IMR-90 (cell line): ENCODE results near the gene FHDC1. TPM values are rescaled to one million over a fixed set of nuclear protein-coding genes. Genes with fewer than 3 reads are reported as not detected.

Experiments used
- ATAC-seq: fragments of 200-7000 bp; cut with Tn5 transposase; 2 replicates; pipeline ENCODE4 v1.9.1; 2020; ENCODE audit warnings: low read depth, mild to moderate bottlenecking, moderate library complexity
- BruUV-seq: library from RNA; stranded (reverse); fragments of 400-500 nt; replicated peaks from 2 replicates; lab custom pipeline; 2021; lab: Mats Ljungman, UMichigan
- CTCF ChIA-PET: fragments of 300-600 bp; formaldehyde crosslinking; extraction: SDS; loops from one replicate; lab custom pipeline; 2021; ENCODE audit warnings: antibody characterized with exemption; lab: Yijun Ruan, JAX
- POLR2A ChIA-PET: fragments of 300-600 bp; sonication (Branson Sonifier 250); formaldehyde crosslinking; loops from one replicate; lab custom pipeline; 2022; ENCODE audit warnings: antibody characterized with exemption; ENCODE audit not compliant: unreplicated experiment; lab: Charles Lee
- DNase-seq: peaks from one replicate; pipeline ENCODE4 v3.0.0; 2013
- H2AFZ ChIP-seq: replicated peaks from 2 replicates; pipeline ENCODE3; 2013; ENCODE audit warnings: low read length, mild to moderate bottlenecking; ENCODE audit not compliant: poor library complexity
- H2AK5ac ChIP-seq: 2 replicates; pipeline ENCODE4 v1.6.1; 2013; ENCODE audit warnings: low read depth, low read length, inconsistent platforms
- H2AK9ac ChIP-seq: replicated peaks from 2 replicates; pipeline ENCODE3; 2013; ENCODE audit warnings: mild to moderate bottlenecking, low read depth, low read length, moderate library complexity; ENCODE audit not compliant: poor library complexity
- H2BK120ac ChIP-seq: 2 replicates; pipeline ENCODE4 v1.6.1; 2013; ENCODE audit warnings: low read depth, low read length, inconsistent platforms
- H2BK15ac ChIP-seq: 3 replicates; pipeline ENCODE4 v1.6.1; 2013; ENCODE audit warnings: low read depth, low read length, inconsistent platforms
- H2BK20ac ChIP-seq: 2 replicates; pipeline ENCODE4 v1.6.1; 2013; ENCODE audit warnings: low read depth, mild to moderate bottlenecking, inconsistent platforms, low read length, moderate library complexity
- H2BK5ac ChIP-seq: 2 replicates; pipeline ENCODE4 v1.6.1; 2013; ENCODE audit warnings: mild to moderate bottlenecking, low read depth, low read length, inconsistent platforms; ENCODE audit not compliant: poor library complexity, severe bottlenecking
- H3K14ac ChIP-seq: replicated peaks from 2 replicates; pipeline ENCODE4 v1.6.1; 2013; ENCODE audit warnings: low read depth, low read length, inconsistent platforms
- H3K18ac ChIP-seq: 2 replicates; pipeline ENCODE4 v1.6.1; 2013; ENCODE audit warnings: low read depth, low read length, control low read depth
- H3K23ac ChIP-seq: 2 replicates; pipeline ENCODE4 v1.6.1; 2013; ENCODE audit warnings: low read depth, low read length, inconsistent platforms
- H3K27ac ChIP-seq: 2 replicates; pipeline ENCODE4 v1.5.1; 2013; ENCODE audit warnings: mild to moderate bottlenecking, control low read depth, low read length; ENCODE audit not compliant: insufficient read depth
- H3K27me3 ChIP-seq: 2 replicates; pipeline ENCODE4 v1.6.1; 2013; ENCODE audit warnings: low read length; ENCODE audit not compliant: control insufficient read depth, insufficient read depth
- H3K36me3 ChIP-seq: 2 replicates; pipeline ENCODE4 v1.6.1; 2013; ENCODE audit warnings: low read length, mixed read lengths; ENCODE audit not compliant: control insufficient read depth, insufficient read depth
- H3K4ac ChIP-seq: 2 replicates; pipeline ENCODE4 v1.6.1; 2013; ENCODE audit warnings: low read depth, low read length, inconsistent platforms
- H3K4me1 ChIP-seq: 2 replicates; pipeline ENCODE4 v1.6.1; 2013; ENCODE audit warnings: low read length, mixed read lengths; ENCODE audit not compliant: control insufficient read depth, insufficient read depth
- H3K4me2 ChIP-seq: 2 replicates; pipeline ENCODE4 v1.6.1; 2013; ENCODE audit warnings: low read depth, mild to moderate bottlenecking, control low read depth, low read length, moderate library complexity
- H3K4me3 ChIP-seq: 2 replicates; pipeline ENCODE4 v1.5.1; 2013; ENCODE audit warnings: low read depth, mild to moderate bottlenecking, control low read depth, low read length, moderate library complexity; ENCODE audit not compliant: insufficient read depth
- H3K56ac ChIP-seq: 2 replicates; pipeline ENCODE4 v1.6.1; 2013; ENCODE audit warnings: low read length, inconsistent platforms; ENCODE audit not compliant: insufficient read depth; ENCODE audit errors: extremely low read depth
- H3K79me1 ChIP-seq, 2 experiments: 2 replicates each; pipeline ENCODE4 v1.6.1; 2013; ENCODE audit warnings: low read length in 2 of 2, inconsistent platforms in 1 of 2, low read depth in 1 of 2
- H3K9ac ChIP-seq: 2 replicates; pipeline ENCODE4 v1.6.1; 2013; ENCODE audit warnings: low read depth, low read length, control low read depth
- H3K9me1 ChIP-seq: 2 replicates; pipeline ENCODE4 v1.6.1; 2013; ENCODE audit warnings: low read length, inconsistent platforms; ENCODE audit not compliant: insufficient read depth
- H3K9me3 ChIP-seq: 2 replicates; pipeline ENCODE4 v1.6.1; 2013; ENCODE audit warnings: low read length; ENCODE audit not compliant: control insufficient read depth, insufficient read depth
- H4K20me1 ChIP-seq: 2 replicates; pipeline ENCODE4 v1.6.1; 2013; ENCODE audit warnings: low read length, inconsistent platforms; ENCODE audit not compliant: insufficient read depth
- H4K5ac ChIP-seq: 2 replicates; pipeline ENCODE4 v1.6.1; 2013; ENCODE audit warnings: mild to moderate bottlenecking, low read depth, low read length, control low read depth
- H4K8ac ChIP-seq, 2 experiments: 2 replicates each; pipeline ENCODE4 v1.6.1; 2013; ENCODE audit warnings: low read depth in 2 of 2, low read length in 2 of 2, control low read depth in 1 of 2, inconsistent platforms in 1 of 2
- H4K91ac ChIP-seq: 2 replicates; pipeline ENCODE4 v1.6.1; 2013; ENCODE audit warnings: low read depth, low read length, inconsistent platforms; ENCODE audit not compliant: insufficient read depth
- BHLHE40 ChIP-seq: fragments of 150-350 bp; IDR thresholded peaks from 2 replicates; pipeline ENCODE4 v1.6.1; 2016; ENCODE audit warnings: mild to moderate bottlenecking, low read depth, low read length
- CEBPB ChIP-seq: IDR thresholded peaks from 2 replicates; pipeline ENCODE4 v1.6.1; 2012; ENCODE audit warnings: low read depth, low read length, improper control_type of control experiment
- CHD1 ChIP-seq: IDR thresholded peaks from 2 replicates; pipeline ENCODE4 v1.6.1; 2012; ENCODE audit warnings: low read depth, low read length, improper control_type of control experiment
- FOS ChIP-seq: fragments of 150-350 bp; IDR thresholded peaks from 2 replicates; pipeline ENCODE4 v1.6.1; 2016; ENCODE audit warnings: low read depth, low read length
- MAFK ChIP-seq: IDR thresholded peaks from 2 replicates; pipeline ENCODE4 v1.6.1; 2012; ENCODE audit warnings: low read depth, low read length, improper control_type of control experiment
- MAZ ChIP-seq: IDR thresholded peaks from 2 replicates; pipeline ENCODE4 v1.6.1; 2012; ENCODE audit warnings: low read depth, mild to moderate bottlenecking, low read length, improper control_type of control experiment, moderate library complexity, borderline replicate concordance
- MXI1 ChIP-seq: IDR thresholded peaks from 2 replicates; pipeline ENCODE4 v1.6.1; 2012; ENCODE audit warnings: low read depth, mild to moderate bottlenecking, low read length, moderate library complexity, borderline replicate concordance
- NFE2L2 ChIP-seq: fragments of 150-350 bp; IDR thresholded peaks from 2 replicates; pipeline ENCODE4 v1.6.1; 2016; ENCODE audit warnings: low read depth, mild to moderate bottlenecking, low read length
- POLR2A ChIP-seq: IDR thresholded peaks from 2 replicates; pipeline ENCODE4 v1.6.1; 2012; ENCODE audit warnings: mild to moderate bottlenecking, low read depth, low read length
- RAD21 ChIP-seq: IDR thresholded peaks from 2 replicates; pipeline ENCODE4 v1.6.1; 2012; ENCODE audit warnings: low read length, improper control_type of control experiment
- RCOR1 ChIP-seq: IDR thresholded peaks from 2 replicates; pipeline ENCODE4 v1.6.1; 2012; ENCODE audit warnings: mild to moderate bottlenecking, low read length, improper control_type of control experiment; ENCODE audit not compliant: insufficient replicate concordance
- RFX5 ChIP-seq: IDR thresholded peaks from 2 replicates; pipeline ENCODE4 v1.8.0; 2012; ENCODE audit warnings: low read depth, mild to moderate bottlenecking, low read length, moderate library complexity
- SMC3 ChIP-seq: fragments of 150-350 bp; IDR thresholded peaks from 2 replicates; pipeline ENCODE4 v1.6.1; 2016; ENCODE audit warnings: low read depth, mild to moderate bottlenecking, antibody characterized with exemption, low read length, moderate library complexity
- WGBS, 2 experiments: methylation state at CpG; one replicate each; pipeline versions ENCODE4 v1.1.5 to v1.1.7; 2013; ENCODE audit warnings: missing lambda C conversion rate in 2 of 2; ENCODE audit not compliant: insufficient read length in 1 of 2; ENCODE audit errors: extremely low coverage in 2 of 2; 5-methylcytosine and 5-hydroxymethylcytosine counted together
- dilution Hi-C: fragments of 300-500 bp; cut with HindIII; formaldehyde crosslinking; loops from one replicate; pipeline ENCODE4 v1.14.3; 2018; ENCODE audit warnings: low sequenced_read_pairs; ENCODE audit not compliant: unreplicated experiment
- in situ Hi-C: fragments of 300-500 bp; cut with MboI; formaldehyde crosslinking; loops from 3 replicates; pipeline ENCODE4 v1.14.3; 2019; ENCODE audit warnings: low sequenced_read_pairs, inconsistent platforms, mixed read lengths
- intact Hi-C: fragments of 100-400 bp; cut with micrococcal nuclease; formaldehyde crosslinking; loops from 2 replicates; pipeline ENCODE4 v1.10.0; 2022
- polyA plus RNA-seq, 3 experiments: library from polyadenylated mRNA; depleted of rRNA; stranded (reverse); fragments of >200 nt; gene quantifications; 2 replicates each; pipeline ENCODE4 v1.2.3, GENCODE V29; 2012; ENCODE audit warnings: low replicate concordance in 1 of 3
- total RNA-seq: library from RNA; depleted of rRNA; stranded (reverse); fragments of >200 nt; gene quantifications from 2 replicates; pipeline ENCODE4 v1.2.3, GENCODE V29; 2012
- TF ChIP-seq, protein P1 (sequence below): fragments of 150-350 bp; IDR thresholded peaks from 2 replicates; pipeline ENCODE4 v1.6.1; 2017; ENCODE audit warnings: mild to moderate bottlenecking, antibody characterized with exemption, low read length, low read depth
- TF ChIP-seq, protein P2 (sequence below): fragments of 150-350 bp; IDR thresholded peaks from 2 replicates; pipeline ENCODE4 v1.6.1; 2016; ENCODE audit warnings: low read depth, mild to moderate bottlenecking, low read length, moderate library complexity, borderline replicate concordance
- TF ChIP-seq, protein P3 (sequence below): conservative IDR thresholded peaks from 2 replicates; pipeline ENCODE4 v1.5.1; 2012; ENCODE audit warnings: mild to moderate bottlenecking, low read depth, low read length, improper control_type of control experiment

The FHDC1 gene
- total and polyA plus RNA-seq, 2 of the 4 experiments (the other 2 are of a cell fraction): under 0.01 to 0.09 TPM

DNA sequence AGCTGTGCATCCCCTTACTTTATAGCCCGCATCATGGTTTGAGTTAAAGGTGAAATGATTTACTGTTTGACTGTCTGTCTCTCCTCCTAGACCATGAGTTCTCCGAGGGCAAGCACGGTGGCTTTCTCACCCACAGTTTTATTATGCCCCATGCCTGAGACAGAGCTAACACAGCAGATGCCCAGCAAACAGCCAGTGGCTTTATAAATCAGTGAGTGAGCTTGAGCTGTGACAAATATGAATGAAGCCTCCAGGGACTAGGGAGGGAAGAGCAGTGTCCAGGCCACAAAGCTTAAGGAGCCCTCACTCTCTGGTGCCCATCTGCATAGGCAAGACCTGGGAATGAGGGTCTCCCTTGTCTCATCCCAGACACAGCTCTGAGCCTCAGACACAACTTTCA lies 57.9 kb downstream of the FHDC1 start:
- Histone ChIP-seq H2AK5ac (no peak overlapping the region), H3K56ac (no peak overlapping the region), H3K18ac (no peak overlapping the region), H3K4me2 (no peak overlapping the region), H3K14ac (no peak overlapping the region), H3K27me3 (peaks cover 16% of the 10 kb centered on the region), H3K79me1 (no peaks in the 10 kb centered on the region), H2AK9ac (no peak overlapping the region), H4K8ac (no peak overlapping the region), H4K20me1 (no peaks in the 10 kb centered on the region), H3K4me3 (no peak overlapping the region), H3K4ac (no peak overlapping the region), H3K23ac (no peak overlapping the region), H2BK5ac (no peak overlapping the region), H4K5ac (no peak overlapping the region), H2BK15ac (no peak overlapping the region), H2AFZ (no peak overlapping the region), H2BK120ac (no peak overlapping the region), H3K9ac (no peak overlapping the region), H3K27ac (no peak overlapping the region), H3K36me3 (no peaks in the 10 kb centered on the region), H2BK20ac (no peak overlapping the region), H4K91ac (no peak overlapping the region), H3K9me1 (no peaks in the 10 kb centered on the region; the same call in 1 of the 2 replicates), H3K9me3 (no peaks in the 10 kb centered on the region), H3K4me1 (no peaks in the 10 kb centered on the region)
- TF ChIP-seq, protein P1, sequence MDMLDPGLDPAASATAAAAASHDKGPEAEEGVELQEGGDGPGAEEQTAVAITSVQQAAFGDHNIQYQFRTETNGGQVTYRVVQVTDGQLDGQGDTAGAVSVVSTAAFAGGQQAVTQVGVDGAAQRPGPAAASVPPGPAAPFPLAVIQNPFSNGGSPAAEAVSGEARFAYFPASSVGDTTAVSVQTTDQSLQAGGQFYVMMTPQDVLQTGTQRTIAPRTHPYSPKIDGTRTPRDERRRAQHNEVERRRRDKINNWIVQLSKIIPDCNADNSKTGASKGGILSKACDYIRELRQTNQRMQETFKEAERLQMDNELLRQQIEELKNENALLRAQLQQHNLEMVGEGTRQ: no peak
- TF ChIP-seq BHLHE40 (no peak), RAD21 (no peak), RCOR1 (no peak), CHD1 (no peak), RFX5 (no peak), SMC3 (no peak), FOS (no peak), CEBPB (no peak), MAZ (no peak), MAFK (no peak), NFE2L2 (no peak), MXI1 (no peak), POLR2A (no peak)
- TF ChIP-seq, protein P2, sequence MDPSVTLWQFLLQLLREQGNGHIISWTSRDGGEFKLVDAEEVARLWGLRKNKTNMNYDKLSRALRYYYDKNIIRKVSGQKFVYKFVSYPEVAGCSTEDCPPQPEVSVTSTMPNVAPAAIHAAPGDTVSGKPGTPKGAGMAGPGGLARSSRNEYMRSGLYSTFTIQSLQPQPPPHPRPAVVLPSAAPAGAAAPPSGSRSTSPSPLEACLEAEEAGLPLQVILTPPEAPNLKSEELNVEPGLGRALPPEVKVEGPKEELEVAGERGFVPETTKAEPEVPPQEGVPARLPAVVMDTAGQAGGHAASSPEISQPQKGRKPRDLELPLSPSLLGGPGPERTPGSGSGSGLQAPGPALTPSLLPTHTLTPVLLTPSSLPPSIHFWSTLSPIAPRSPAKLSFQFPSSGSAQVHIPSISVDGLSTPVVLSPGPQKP: no peak
- TF ChIP-seq, protein P3, sequence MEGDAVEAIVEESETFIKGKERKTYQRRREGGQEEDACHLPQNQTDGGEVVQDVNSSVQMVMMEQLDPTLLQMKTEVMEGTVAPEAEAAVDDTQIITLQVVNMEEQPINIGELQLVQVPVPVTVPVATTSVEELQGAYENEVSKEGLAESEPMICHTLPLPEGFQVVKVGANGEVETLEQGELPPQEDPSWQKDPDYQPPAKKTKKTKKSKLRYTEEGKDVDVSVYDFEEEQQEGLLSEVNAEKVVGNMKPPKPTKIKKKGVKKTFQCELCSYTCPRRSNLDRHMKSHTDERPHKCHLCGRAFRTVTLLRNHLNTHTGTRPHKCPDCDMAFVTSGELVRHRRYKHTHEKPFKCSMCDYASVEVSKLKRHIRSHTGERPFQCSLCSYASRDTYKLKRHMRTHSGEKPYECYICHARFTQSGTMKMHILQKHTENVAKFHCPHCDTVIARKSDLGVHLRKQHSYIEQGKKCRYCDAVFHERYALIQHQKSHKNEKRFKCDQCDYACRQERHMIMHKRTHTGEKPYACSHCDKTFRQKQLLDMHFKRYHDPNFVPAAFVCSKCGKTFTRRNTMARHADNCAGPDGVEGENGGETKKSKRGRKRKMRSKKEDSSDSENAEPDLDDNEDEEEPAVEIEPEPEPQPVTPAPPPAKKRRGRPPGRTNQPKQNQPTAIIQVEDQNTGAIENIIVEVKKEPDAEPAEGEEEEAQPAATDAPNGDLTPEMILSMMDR: no peak
- CTCF ChIA-PET: interaction anchor here (0.7 kb wide), 1 partner anchor 294 kb away, joined by 6 read pairs; no protein-coding TSS in a partner anchor
- in situ Hi-C loops (no loop called here), intact Hi-C loops (no loop called here), dilution Hi-C loops (no loop called here)
- DNase-seq (no peak), ATAC-seq (no peak)
- no TSS peak for BruUV-seq
- no CpG with 5 or more reads among the region's 3 CpGs for WGBS, 2 experiments
- POLR2A ChIA-PET: no interaction called here
